Mammary epithelial cell (primary cell): Measurements from ENCODE around the gene MSI2.

Experiments
- EZH2 ChIP-seq: IDR thresholded peaks from 2 replicates; pipeline ENCODE4 v1.6.1; 2012; ENCODE audit warnings: low read length, inconsistent platforms, borderline replicate concordance
- TF ChIP-seq, protein P1 (sequence below), 2 donors: IDR thresholded peaks in 1 of 2; conservative IDR thresholded peaks in 1 of 2; 2 replicates each; pipeline ENCODE4 v1.5.1; 2011 to 2012; ENCODE audit warnings: inconsistent platforms in 2 of 2, low read length in 2 of 2, mild to moderate bottlenecking in 2 of 2, control low read depth in 1 of 2, low read depth in 1 of 2; ENCODE audit not compliant: insufficient read depth in 1 of 2; ENCODE audit errors: extremely low read depth in 1 of 2

GRCh38 chr17:57508671-57509070, 252.3 kb downstream of the MSI2 start:
- TF ChIP-seq, protein P1, sequence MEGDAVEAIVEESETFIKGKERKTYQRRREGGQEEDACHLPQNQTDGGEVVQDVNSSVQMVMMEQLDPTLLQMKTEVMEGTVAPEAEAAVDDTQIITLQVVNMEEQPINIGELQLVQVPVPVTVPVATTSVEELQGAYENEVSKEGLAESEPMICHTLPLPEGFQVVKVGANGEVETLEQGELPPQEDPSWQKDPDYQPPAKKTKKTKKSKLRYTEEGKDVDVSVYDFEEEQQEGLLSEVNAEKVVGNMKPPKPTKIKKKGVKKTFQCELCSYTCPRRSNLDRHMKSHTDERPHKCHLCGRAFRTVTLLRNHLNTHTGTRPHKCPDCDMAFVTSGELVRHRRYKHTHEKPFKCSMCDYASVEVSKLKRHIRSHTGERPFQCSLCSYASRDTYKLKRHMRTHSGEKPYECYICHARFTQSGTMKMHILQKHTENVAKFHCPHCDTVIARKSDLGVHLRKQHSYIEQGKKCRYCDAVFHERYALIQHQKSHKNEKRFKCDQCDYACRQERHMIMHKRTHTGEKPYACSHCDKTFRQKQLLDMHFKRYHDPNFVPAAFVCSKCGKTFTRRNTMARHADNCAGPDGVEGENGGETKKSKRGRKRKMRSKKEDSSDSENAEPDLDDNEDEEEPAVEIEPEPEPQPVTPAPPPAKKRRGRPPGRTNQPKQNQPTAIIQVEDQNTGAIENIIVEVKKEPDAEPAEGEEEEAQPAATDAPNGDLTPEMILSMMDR (conservative IDR thresholded peaks at IDR 0.05 in 1 of 2, IDR thresholded peaks at IDR 0.05 in 1 of 2; ENCODE audit: extremely low read depth in 1 of 2, insufficient read depth in 1 of 2, low read depth in 1 of 2, low read length in 2 of 2), result no peak
- no peak for TF ChIP-seq EZH2
